HepG2 (cell line): Measurements from ENCODE around the gene LBX2. TPM values are rescaled to one million over a fixed set of nuclear protein-coding genes. Genes with fewer than 3 reads are reported as not detected.

Experiments used
- CSRNP1 ChIP-seq: sonication (generic); formaldehyde crosslinking; IDR thresholded peaks from 2 replicates; pipeline ENCODE4 v1.8.1; 2023; ENCODE audit warnings: mild to moderate bottlenecking, missing genetic modification reagents
- DMTF1 ChIP-seq: sonication (generic); formaldehyde crosslinking; IDR thresholded peaks from 2 replicates; pipeline ENCODE4 v1.4.0; 2020; ENCODE audit warnings: mild to moderate bottlenecking, missing genetic modification reagents
- DPF2 ChIP-seq: sonication (generic); formaldehyde crosslinking; IDR thresholded peaks from 2 replicates; pipeline ENCODE4 v1.4.0; 2020; ENCODE audit warnings: mild to moderate bottlenecking, low read depth, missing genetic modification reagents, borderline replicate concordance
- EP300 ChIP-seq, 3 experiments: sonication (generic) in 1 of 3; formaldehyde crosslinking in 1 of 3; IDR thresholded peaks; 2 replicates each; pipeline versions ENCODE4 v1.5.1 to v1.6.1; 2011 to 2020; ENCODE audit warnings: low read depth in 2 of 3, low read length in 2 of 3, borderline replicate concordance in 1 of 3, improper control_type of control experiment in 1 of 3, mild to moderate bottlenecking in 1 of 3, missing genetic modification reagents in 1 of 3, moderate library complexity in 1 of 3
- FLYWCH1 ChIP-seq: sonication (generic); formaldehyde crosslinking; IDR thresholded peaks from 2 replicates; pipeline ENCODE4 v1.8.1; 2023; ENCODE audit warnings: mild to moderate bottlenecking, missing genetic modification reagents
- GABPB1 ChIP-seq: IDR thresholded peaks from 2 replicates; pipeline ENCODE4 v1.6.1; 2016; ENCODE audit warnings: mild to moderate bottlenecking, missing genetic modification reagents, moderate library complexity, missing compliant biosample characterization
- ISL2 ChIP-seq: sonication (generic); formaldehyde crosslinking; IDR thresholded peaks from 2 replicates; pipeline ENCODE4 v1.5.0; 2020; ENCODE audit warnings: missing genetic modification reagents
- MED8 ChIP-seq: sonication (generic); formaldehyde crosslinking; IDR thresholded peaks from 2 replicates; pipeline ENCODE4 v1.8.1; 2023; ENCODE audit warnings: mild to moderate bottlenecking, missing genetic modification reagents; ENCODE audit not compliant: insufficient replicate concordance
- NCOA2 ChIP-seq: sonication (generic); formaldehyde crosslinking; IDR thresholded peaks from 2 replicates; pipeline ENCODE4 v1.8.0; 2022; ENCODE audit warnings: inconsistent platforms
- NCOR1 ChIP-seq: fragments of 200-600 bp; sonication (generic); IDR thresholded peaks from 2 replicates; pipeline ENCODE4 v1.7.0; 2017; ENCODE audit warnings: antibody characterized with exemption, low read length, borderline replicate concordance
- PAXIP1 ChIP-seq: sonication (generic); formaldehyde crosslinking; conservative IDR thresholded peaks from 2 replicates; pipeline ENCODE4 v1.4.0; 2020; ENCODE audit warnings: mild to moderate bottlenecking, missing genetic modification reagents, moderate library complexity
- RAD21 ChIP-seq: fragments of 450-650 bp; formaldehyde crosslinking; IDR thresholded peaks from 2 replicates; pipeline ENCODE4 v1.5.0; 2020; ENCODE audit warnings: mild to moderate bottlenecking
- SKIL ChIP-seq: sonication (generic); formaldehyde crosslinking; IDR thresholded peaks from 2 replicates; pipeline ENCODE4 v1.8.0; 2022; ENCODE audit warnings: missing genetic modification reagents, mild to moderate bottlenecking, moderate library complexity, borderline replicate concordance
- YEATS4 ChIP-seq: sonication (generic); formaldehyde crosslinking; IDR thresholded peaks from 2 replicates; pipeline ENCODE4 v1.4.0; 2020; ENCODE audit warnings: missing genetic modification reagents, borderline replicate concordance
- ZMYM3 ChIP-seq: sonication (generic); formaldehyde crosslinking; IDR thresholded peaks from 2 replicates; pipeline ENCODE4 v1.5.1; 2020; ENCODE audit warnings: mild to moderate bottlenecking, missing genetic modification reagents
- ZNF614 ChIP-seq: IDR thresholded peaks from 2 replicates; pipeline ENCODE4 v1.6.1; 2018; ENCODE audit warnings: missing biosample characterization, missing genetic modification reagents, inconsistent platforms, borderline replicate concordance
- ZNF782 ChIP-seq: sonication (generic); formaldehyde crosslinking; IDR thresholded peaks from 2 replicates; pipeline ENCODE4 v1.4.0; 2020; ENCODE audit warnings: missing genetic modification reagents, mild to moderate bottlenecking, borderline replicate concordance
- polyA plus RNA-seq, 8 experiments: library from polyadenylated mRNA; depleted of rRNA in 3 of 8; stranded (reverse) in 7 of 8; unstranded in 1 of 8; fragments of >200 nt; fragmentation: Illumina TruSeq in 4 of 8; extraction: Trizol in 4 of 8; gene quantifications; 2 replicates each; pipeline versions ENCODE4 v1.2.1 to v1.2.3, GENCODE V29; 2011 to 2016; ENCODE audit warnings: low read depth in 4 of 8, missing spikeins in 1 of 8, mixed read lengths in 1 of 8; ENCODE audit not compliant: insufficient read depth in 1 of 8
- total RNA-seq, 5 experiments: library from RNA; depleted of rRNA; stranded (reverse); fragments of >200 nt; fragmentation: Illumina TruSeq; extraction: Trizol; gene quantifications; 2 replicates each; pipeline ENCODE4 v1.2.3, GENCODE V29; 2016; ENCODE audit warnings: low read depth in 1 of 5

LBX2 gene
- total and polyA plus RNA-seq, 2 of the 13 experiments (the other 11 are each of a cell fraction or from before 2014, with no cell fraction given) = 6.4 to 8.1 TPM

GRCh38 chr2:74496997-74497776 lies 2.2 kb downstream of the LBX2 start (continued):
- TF ChIP-seq FLYWCH1 = peak; percentile 82; the same call in 1 of the 2 replicates
- TF ChIP-seq PAXIP1 (CRISPR knock-in tag) = peak; percentile 76; the same call in 1 of the 2 replicates
- TF ChIP-seq YEATS4 (CRISPR knock-in tag) = no peak
- no peak for TF ChIP-seq GABPB1
- peak; percentile 10; the same call in 1 of the 2 replicates for TF ChIP-seq DMTF1 (CRISPR knock-in tag)
- TF ChIP-seq CSRNP1 (CRISPR knock-in tag) = 0 out of 2 replicates have a peak, but pooled peaks have one; percentile 59
- peak; percentile 73; the same call in 1 of the 2 replicates for TF ChIP-seq NCOA2 (CRISPR knock-in tag)
- peak; percentile 62 for TF ChIP-seq DPF2 (CRISPR knock-in tag)
- TF ChIP-seq MED8 (CRISPR knock-in tag) = peak; percentile 22
- TF ChIP-seq NCOR1 = peak; percentile 72; the same call in 1 of the 2 replicates
- peak; percentile 7; the same call in 1 of the 2 replicates for TF ChIP-seq RAD21 (CRISPR knock-in tag)
- peak; percentile 45; the same call in 1 of the 2 replicates for TF ChIP-seq ZNF782 (CRISPR knock-in tag)
- TF ChIP-seq ZNF614 (CRISPR knock-in tag) = peak; percentile 16; the same call in 1 of the 2 replicates
- no peak for TF ChIP-seq ZMYM3 (CRISPR knock-in tag)
- TF ChIP-seq ISL2 (CRISPR knock-in tag) = peak; percentile 51; the same call in 1 of the 2 replicates
- peak; percentile 68; the same call in 1 of the 2 replicates for TF ChIP-seq SKIL
- TF ChIP-seq EP300 (IDR thresholded peaks at IDR 0.05; ENCODE audit: low read depth in 2 of 2, low read length in 2 of 2) = peak in 1 of 2 experiments; percentile 85; a peak in 1 of 4 replicates
- TF ChIP-seq EP300 (CRISPR knock-in tag; IDR thresholded peaks at IDR 0.05; ENCODE audit: borderline replicate concordance) = peak; percentile 24; the same call in 1 of the 2 replicates
